Gastrocnemius medialis (tissue), 4 donors: ENCODE measurements around the gene HS3ST4. TPM values are rescaled to one million over a fixed set of nuclear protein-coding genes. Genes with fewer than 3 reads are reported as not detected.

ENCODE experiments used
- ATAC-seq, 2 donors: fragments of 150-250 bp; one replicate each; pipeline ENCODE4 v1.9.1; 2016
- DNase-seq, 2 donors: peaks; one replicate each; pipeline ENCODE4 v3.0.0-alpha.2; 2019
- H3K27ac ChIP-seq, 4 donors: fragments of 200-600 bp; sonication (generic); 1 replicate in 1 of 4; 2 replicates in 3 of 4; pipeline ENCODE4 v1.5.1; 2016 to 2018; ENCODE audit warnings: mild to moderate bottlenecking in 2 of 4, moderate library complexity in 1 of 4
- H3K27me3 ChIP-seq, 3 donors: fragments of 200-600 bp; sonication (generic) in 2 of 3; 1 replicate in 1 of 3; 2 replicates in 2 of 3; pipeline versions ENCODE4 v1.5.1 to v1.6.0; 2016 to 2019; ENCODE audit warnings: mild to moderate bottlenecking in 1 of 3, moderate library complexity in 1 of 3
- H3K36me3 ChIP-seq, 2 donors: fragments of 200-600 bp; sonication (generic) in 1 of 2; one replicate each; pipeline ENCODE4 v1.5.1; 2017 to 2018
- H3K4me1 ChIP-seq, 2 donors: fragments of 200-600 bp; sonication (generic) in 1 of 2; one replicate each; pipeline ENCODE4 v1.5.1; 2016 to 2017; ENCODE audit warnings: mild to moderate bottlenecking in 2 of 2
- H3K4me3 ChIP-seq, 4 donors: fragments of 200-600 bp; sonication (generic) in 3 of 4; 1 replicate in 1 of 4; 2 replicates in 3 of 4; pipeline ENCODE4 v1.5.1; 2016 to 2019; ENCODE audit warnings: mild to moderate bottlenecking in 2 of 4
- H3K9me3 ChIP-seq, 3 donors: fragments of 200-600 bp; sonication (generic) in 2 of 3; 1 replicate in 1 of 3; 2 replicates in 2 of 3; pipeline ENCODE4 v1.5.1; 2016 to 2019
- CTCF ChIP-seq, 5 experiments: fragments of 450-650 bp in 3 of 5; fragments of 200-600 bp in 2 of 5; sonication (generic) in 2 of 5; IDR thresholded peaks in 4 of 5; conservative IDR thresholded peaks in 1 of 5; 1 replicate in 4 of 5; 2 replicates in 1 of 5; pipeline ENCODE4 v1.5.1; 2016 to 2019; ENCODE audit warnings: antibody characterized with exemption in 5 of 5, mild to moderate bottlenecking in 3 of 5, moderate library complexity in 3 of 5
- POLR2A ChIP-seq, 2 donors: fragments of 450-650 bp; IDR thresholded peaks; one replicate each; pipeline ENCODE4 v1.6.1; 2017; ENCODE audit warnings: antibody characterized with exemption in 2 of 2, mild to moderate bottlenecking in 2 of 2, moderate library complexity in 2 of 2
- in situ Hi-C, 4 donors: fragments of 200-750 bp; cut with MboI; loops; one replicate each; pipeline versions ENCODE4 v1.15.0 to v1.8.0; 2017; ENCODE audit warnings: low sequenced_read_pairs in 4 of 4
- intact Hi-C: fragments of 100-400 bp; cut with DNase I; formaldehyde crosslinking; loops from one replicate; pipeline ENCODE4 v1.15.1; 2023; ENCODE audit warnings: low total_unique reads
- total RNA-seq, 4 donors: library from RNA; depleted of rRNA; stranded (reverse); fragments of >200 nt; gene quantifications; one replicate each; pipeline versions ENCODE4 v1.1.0 to v1.2.3, GENCODE V29; 2016

Gene HS3ST4
- total RNA-seq, 4 donors from 2014 or later = not detected

GRCh38 chr16:25855063-25855462, 163.3 kb downstream of the HS3ST4 start:
- Histone ChIP-seq H3K9me3 (peaks cover 0 to 6% (median 0%) of the 10 kb centered on the region in 3 donors), H3K27ac (no peak overlapping the region), H3K4me1 (no peaks in the 10 kb centered on the region), H3K36me3 (no peaks in the 10 kb centered on the region), H3K27me3 (no peaks in the 10 kb centered on the region), H3K4me3 (no peak overlapping the region)
- TF ChIP-seq POLR2A (IDR thresholded peaks at IDR 0.05) = no peak
- TF ChIP-seq CTCF (IDR thresholded peaks at IDR 0.05 in 4 of 5, conservative IDR thresholded peaks at IDR 0.05 in 1 of 5) = no peak
- intact Hi-C loops = no loop called here
- in situ Hi-C loops = loop anchor here in 1 of 4 donors (25.0 kb wide), 1 partner anchor 107 kb away; no protein-coding TSS in a partner anchor
- DNase-seq = no peak
- no peak for ATAC-seq

GRCh38 chr16:25855818-25856217, 164.1 kb downstream of the HS3ST4 start:
- no peak for TF ChIP-seq POLR2A (IDR thresholded peaks at IDR 0.05)
- TF ChIP-seq CTCF (IDR thresholded peaks at IDR 0.05 in 4 of 5, conservative IDR thresholded peaks at IDR 0.05 in 1 of 5) = no peak
- ATAC-seq (no peak), DNase-seq (no peak)
- H3K4me1 ChIP-seq = no peaks in the 10 kb centered on the region
- in situ Hi-C loops (loop anchor here in 1 of 4 donors (25.0 kb wide), 1 partner anchor 106 kb away; no protein-coding TSS in a partner anchor), intact Hi-C loops (no loop called here)
- peaks cover 0 to 6% (median 0%) of the 10 kb centered on the region in 3 donors for H3K9me3 ChIP-seq
- H3K36me3 ChIP-seq = no peaks in the 10 kb centered on the region
- no peak overlapping the region for H3K4me3 ChIP-seq
- no peaks in the 10 kb centered on the region for H3K27me3 ChIP-seq
- H3K27ac ChIP-seq = no peak overlapping the region

GRCh38 chr16:25859645-25860044, 167.9 kb downstream of the HS3ST4 start:
- no peaks in the 10 kb centered on the region for H3K27me3 ChIP-seq
- TF ChIP-seq CTCF (IDR thresholded peaks at IDR 0.05 in 4 of 5, conservative IDR thresholded peaks at IDR 0.05 in 1 of 5) (no peak), POLR2A (IDR thresholded peaks at IDR 0.05) (no peak)
- intact Hi-C loops = no loop called here
- H3K36me3 ChIP-seq = no peaks in the 10 kb centered on the region
- no peak for ATAC-seq
- H3K4me1 ChIP-seq = no peaks in the 10 kb centered on the region
- no peak overlapping the region for H3K4me3 ChIP-seq
- in situ Hi-C loops = loop anchor here in 1 of 4 donors (25.0 kb wide), 1 partner anchor 103 kb away; no protein-coding TSS in a partner anchor
- no peak for DNase-seq
- H3K9me3 ChIP-seq = peaks cover 0 to 6% (median 0%) of the 10 kb centered on the region in 3 donors
- H3K27ac ChIP-seq = no peak overlapping the region

GRCh38 chr16:25867041-25867440, 175.3 kb downstream of the HS3ST4 start:
- intact Hi-C loops (no loop called here), in situ Hi-C loops (loop anchor here in 1 of 4 donors (25.0 kb wide), 1 partner anchor 95 kb away; no protein-coding TSS in a partner anchor)
- DNase-seq = no peak
- H3K27me3 ChIP-seq = no peaks in the 10 kb centered on the region
- TF ChIP-seq POLR2A (IDR thresholded peaks at IDR 0.05) (no peak), CTCF (IDR thresholded peaks at IDR 0.05 in 4 of 5, conservative IDR thresholded peaks at IDR 0.05 in 1 of 5) (no peak)
- no peak overlapping the region for H3K27ac ChIP-seq
- H3K9me3 ChIP-seq = no peaks in the 10 kb centered on the region
- H3K4me1 ChIP-seq = no peaks in the 10 kb centered on the region
- H3K4me3 ChIP-seq = no peak overlapping the region
- no peaks in the 10 kb centered on the region for H3K36me3 ChIP-seq
- no peak for ATAC-seq

GRCh38 chr16:25868106-25868505, 176.3 kb downstream of the HS3ST4 start:
- in situ Hi-C loops (loop anchor here in 1 of 4 donors (25.0 kb wide), 1 partner anchor 94 kb away; no protein-coding TSS in a partner anchor), intact Hi-C loops (no loop called here)
- no peak for ATAC-seq

More at GRCh38 chr16:25868106-25868505, 176.3 kb downstream of the HS3ST4 start:
- H3K27me3 ChIP-seq = no peaks in the 10 kb centered on the region
- no peaks in the 10 kb centered on the region for H3K9me3 ChIP-seq
- H3K27ac ChIP-seq = no peak overlapping the region
- DNase-seq = no peak
- no peak overlapping the region for H3K4me3 ChIP-seq
- no peaks in the 10 kb centered on the region for H3K36me3 ChIP-seq
- H3K4me1 ChIP-seq = no peaks in the 10 kb centered on the region
- TF ChIP-seq CTCF (IDR thresholded peaks at IDR 0.05 in 4 of 5, conservative IDR thresholded peaks at IDR 0.05 in 1 of 5) = no peak
- TF ChIP-seq POLR2A (IDR thresholded peaks at IDR 0.05) = no peak
